IMR-90 (cell line): Measurements from ENCODE around the gene WDFY1. TPM values are rescaled to one million over a fixed set of nuclear protein-coding genes. Genes with fewer than 3 reads are reported as not detected.

ENCODE experiments used
- ATAC-seq: fragments of 200-7000 bp; cut with Tn5 transposase; 2 replicates; pipeline ENCODE4 v1.9.1; 2020; ENCODE audit warnings: low read depth, mild to moderate bottlenecking, moderate library complexity
- BruUV-seq: library from RNA; stranded (reverse); fragments of 400-500 nt; replicated peaks from 2 replicates; lab custom pipeline; 2021; lab: Mats Ljungman, UMichigan
- CTCF ChIA-PET: fragments of 300-600 bp; formaldehyde crosslinking; extraction: SDS; loops from one replicate; lab custom pipeline; 2021; ENCODE audit warnings: antibody characterized with exemption; lab: Yijun Ruan, JAX
- POLR2A ChIA-PET: fragments of 300-600 bp; sonication (Branson Sonifier 250); formaldehyde crosslinking; loops from one replicate; lab custom pipeline; 2022; ENCODE audit warnings: antibody characterized with exemption; ENCODE audit not compliant: unreplicated experiment; lab: Charles Lee
- DNase-seq: peaks from one replicate; pipeline ENCODE4 v3.0.0; 2013
- H2AFZ ChIP-seq: replicated peaks from 2 replicates; pipeline ENCODE3; 2013; ENCODE audit warnings: low read length, mild to moderate bottlenecking; ENCODE audit not compliant: poor library complexity
- H2AK5ac ChIP-seq: 2 replicates; pipeline ENCODE4 v1.6.1; 2013; ENCODE audit warnings: low read depth, low read length, inconsistent platforms
- H2AK9ac ChIP-seq: replicated peaks from 2 replicates; pipeline ENCODE3; 2013; ENCODE audit warnings: mild to moderate bottlenecking, low read depth, low read length, moderate library complexity; ENCODE audit not compliant: poor library complexity
- H2BK120ac ChIP-seq: 2 replicates; pipeline ENCODE4 v1.6.1; 2013; ENCODE audit warnings: low read depth, low read length, inconsistent platforms
- H2BK15ac ChIP-seq: 3 replicates; pipeline ENCODE4 v1.6.1; 2013; ENCODE audit warnings: low read depth, low read length, inconsistent platforms
- H2BK20ac ChIP-seq: 2 replicates; pipeline ENCODE4 v1.6.1; 2013; ENCODE audit warnings: low read depth, mild to moderate bottlenecking, inconsistent platforms, low read length, moderate library complexity
- H2BK5ac ChIP-seq: 2 replicates; pipeline ENCODE4 v1.6.1; 2013; ENCODE audit warnings: mild to moderate bottlenecking, low read depth, low read length, inconsistent platforms; ENCODE audit not compliant: poor library complexity, severe bottlenecking
- H3K14ac ChIP-seq: replicated peaks from 2 replicates; pipeline ENCODE4 v1.6.1; 2013; ENCODE audit warnings: low read depth, low read length, inconsistent platforms
- H3K18ac ChIP-seq: 2 replicates; pipeline ENCODE4 v1.6.1; 2013; ENCODE audit warnings: low read depth, low read length, control low read depth
- H3K23ac ChIP-seq: 2 replicates; pipeline ENCODE4 v1.6.1; 2013; ENCODE audit warnings: low read depth, low read length, inconsistent platforms
- H3K27ac ChIP-seq: 2 replicates; pipeline ENCODE4 v1.5.1; 2013; ENCODE audit warnings: mild to moderate bottlenecking, control low read depth, low read length; ENCODE audit not compliant: insufficient read depth
- H3K27me3 ChIP-seq: 2 replicates; pipeline ENCODE4 v1.6.1; 2013; ENCODE audit warnings: low read length; ENCODE audit not compliant: control insufficient read depth, insufficient read depth
- H3K36me3 ChIP-seq: 2 replicates; pipeline ENCODE4 v1.6.1; 2013; ENCODE audit warnings: low read length, mixed read lengths; ENCODE audit not compliant: control insufficient read depth, insufficient read depth
- H3K4ac ChIP-seq: 2 replicates; pipeline ENCODE4 v1.6.1; 2013; ENCODE audit warnings: low read depth, low read length, inconsistent platforms
- H3K4me1 ChIP-seq: 2 replicates; pipeline ENCODE4 v1.6.1; 2013; ENCODE audit warnings: low read length, mixed read lengths; ENCODE audit not compliant: control insufficient read depth, insufficient read depth
- H3K4me2 ChIP-seq: 2 replicates; pipeline ENCODE4 v1.6.1; 2013; ENCODE audit warnings: low read depth, mild to moderate bottlenecking, control low read depth, low read length, moderate library complexity
- H3K4me3 ChIP-seq: 2 replicates; pipeline ENCODE4 v1.5.1; 2013; ENCODE audit warnings: low read depth, mild to moderate bottlenecking, control low read depth, low read length, moderate library complexity; ENCODE audit not compliant: insufficient read depth
- H3K56ac ChIP-seq: 2 replicates; pipeline ENCODE4 v1.6.1; 2013; ENCODE audit warnings: low read length, inconsistent platforms; ENCODE audit not compliant: insufficient read depth; ENCODE audit errors: extremely low read depth
- H3K79me1 ChIP-seq, 2 experiments: 2 replicates each; pipeline ENCODE4 v1.6.1; 2013; ENCODE audit warnings: low read length in 2 of 2, inconsistent platforms in 1 of 2, low read depth in 1 of 2
- H3K9ac ChIP-seq: 2 replicates; pipeline ENCODE4 v1.6.1; 2013; ENCODE audit warnings: low read depth, low read length, control low read depth
- H3K9me1 ChIP-seq: 2 replicates; pipeline ENCODE4 v1.6.1; 2013; ENCODE audit warnings: low read length, inconsistent platforms; ENCODE audit not compliant: insufficient read depth
- H3K9me3 ChIP-seq: 2 replicates; pipeline ENCODE4 v1.6.1; 2013; ENCODE audit warnings: low read length; ENCODE audit not compliant: control insufficient read depth, insufficient read depth
- H4K20me1 ChIP-seq: 2 replicates; pipeline ENCODE4 v1.6.1; 2013; ENCODE audit warnings: low read length, inconsistent platforms; ENCODE audit not compliant: insufficient read depth
- H4K5ac ChIP-seq: 2 replicates; pipeline ENCODE4 v1.6.1; 2013; ENCODE audit warnings: mild to moderate bottlenecking, low read depth, low read length, control low read depth
- H4K8ac ChIP-seq, 2 experiments: 2 replicates each; pipeline ENCODE4 v1.6.1; 2013; ENCODE audit warnings: low read depth in 2 of 2, low read length in 2 of 2, control low read depth in 1 of 2, inconsistent platforms in 1 of 2
- H4K91ac ChIP-seq: 2 replicates; pipeline ENCODE4 v1.6.1; 2013; ENCODE audit warnings: low read depth, low read length, inconsistent platforms; ENCODE audit not compliant: insufficient read depth
- BHLHE40 ChIP-seq: fragments of 150-350 bp; IDR thresholded peaks from 2 replicates; pipeline ENCODE4 v1.6.1; 2016; ENCODE audit warnings: mild to moderate bottlenecking, low read depth, low read length
- CEBPB ChIP-seq: IDR thresholded peaks from 2 replicates; pipeline ENCODE4 v1.6.1; 2012; ENCODE audit warnings: low read depth, low read length, improper control_type of control experiment
- CHD1 ChIP-seq: IDR thresholded peaks from 2 replicates; pipeline ENCODE4 v1.6.1; 2012; ENCODE audit warnings: low read depth, low read length, improper control_type of control experiment
- CTCF ChIP-seq: conservative IDR thresholded peaks from 2 replicates; pipeline ENCODE4 v1.5.1; 2012; ENCODE audit warnings: mild to moderate bottlenecking, low read depth, low read length, improper control_type of control experiment
- ELK1 ChIP-seq: fragments of 150-350 bp; IDR thresholded peaks from 2 replicates; pipeline ENCODE4 v1.6.1; 2016; ENCODE audit warnings: low read depth, mild to moderate bottlenecking, low read length, moderate library complexity, borderline replicate concordance
- FOS ChIP-seq: fragments of 150-350 bp; IDR thresholded peaks from 2 replicates; pipeline ENCODE4 v1.6.1; 2016; ENCODE audit warnings: low read depth, low read length
- MAFK ChIP-seq: IDR thresholded peaks from 2 replicates; pipeline ENCODE4 v1.6.1; 2012; ENCODE audit warnings: low read depth, low read length, improper control_type of control experiment
- MAZ ChIP-seq: IDR thresholded peaks from 2 replicates; pipeline ENCODE4 v1.6.1; 2012; ENCODE audit warnings: low read depth, mild to moderate bottlenecking, low read length, improper control_type of control experiment, moderate library complexity, borderline replicate concordance
- MXI1 ChIP-seq: IDR thresholded peaks from 2 replicates; pipeline ENCODE4 v1.6.1; 2012; ENCODE audit warnings: low read depth, mild to moderate bottlenecking, low read length, moderate library complexity, borderline replicate concordance
- NFE2L2 ChIP-seq: fragments of 150-350 bp; IDR thresholded peaks from 2 replicates; pipeline ENCODE4 v1.6.1; 2016; ENCODE audit warnings: low read depth, mild to moderate bottlenecking, low read length
- POLR2A ChIP-seq: IDR thresholded peaks from 2 replicates; pipeline ENCODE4 v1.6.1; 2012; ENCODE audit warnings: mild to moderate bottlenecking, low read depth, low read length
- RAD21 ChIP-seq: IDR thresholded peaks from 2 replicates; pipeline ENCODE4 v1.6.1; 2012; ENCODE audit warnings: low read length, improper control_type of control experiment
- RCOR1 ChIP-seq: IDR thresholded peaks from 2 replicates; pipeline ENCODE4 v1.6.1; 2012; ENCODE audit warnings: mild to moderate bottlenecking, low read length, improper control_type of control experiment; ENCODE audit not compliant: insufficient replicate concordance
- RFX5 ChIP-seq: IDR thresholded peaks from 2 replicates; pipeline ENCODE4 v1.8.0; 2012; ENCODE audit warnings: low read depth, mild to moderate bottlenecking, low read length, moderate library complexity
- SMC3 ChIP-seq: fragments of 150-350 bp; IDR thresholded peaks from 2 replicates; pipeline ENCODE4 v1.6.1; 2016; ENCODE audit warnings: low read depth, mild to moderate bottlenecking, antibody characterized with exemption, low read length, moderate library complexity
- USF2 ChIP-seq: fragments of 150-350 bp; IDR thresholded peaks from 2 replicates; pipeline ENCODE4 v1.6.1; 2017; ENCODE audit warnings: mild to moderate bottlenecking, antibody characterized with exemption, low read length, low read depth
- WGBS, 2 experiments: methylation state at CpG; one replicate each; pipeline versions ENCODE4 v1.1.5 to v1.1.7; 2013; ENCODE audit warnings: missing lambda C conversion rate in 2 of 2; ENCODE audit not compliant: insufficient read length in 1 of 2; ENCODE audit errors: extremely low coverage in 2 of 2; 5-methylcytosine and 5-hydroxymethylcytosine counted together
- dilution Hi-C: fragments of 300-500 bp; cut with HindIII; formaldehyde crosslinking; loops from one replicate; pipeline ENCODE4 v1.14.3; 2018; ENCODE audit warnings: low sequenced_read_pairs; ENCODE audit not compliant: unreplicated experiment
- in situ Hi-C: fragments of 300-500 bp; cut with MboI; formaldehyde crosslinking; loops from 3 replicates; pipeline ENCODE4 v1.14.3; 2019; ENCODE audit warnings: low sequenced_read_pairs, inconsistent platforms, mixed read lengths
- intact Hi-C: fragments of 100-400 bp; cut with micrococcal nuclease; formaldehyde crosslinking; loops from 2 replicates; pipeline ENCODE4 v1.10.0; 2022
- polyA plus RNA-seq, 3 experiments: library from polyadenylated mRNA; depleted of rRNA; stranded (reverse); fragments of >200 nt; gene quantifications; 2 replicates each; pipeline ENCODE4 v1.2.3, GENCODE V29; 2012; ENCODE audit warnings: low replicate concordance in 1 of 3
- total RNA-seq: library from RNA; depleted of rRNA; stranded (reverse); fragments of >200 nt; gene quantifications from 2 replicates; pipeline ENCODE4 v1.2.3, GENCODE V29; 2012

WDFY1 gene
- total and polyA plus RNA-seq, 2 of the 4 experiments (the other 2 are of a cell fraction) = 35.6 to 93.6 TPM

GRCh38 chr2:223980397-223980735, 35.2 kb upstream of the WDFY1 start:
- Histone ChIP-seq H2BK120ac (no peak overlapping the region), H2BK20ac (no peak overlapping the region), H3K36me3 (peaks cover 18% of the 10 kb centered on the region), H4K91ac (no peak overlapping the region), H3K56ac (no peak overlapping the region), H3K4me2 (no peak overlapping the region), H3K9ac (no peak overlapping the region), H4K20me1 (no peaks in the 10 kb centered on the region), H2BK15ac (no peak overlapping the region), H3K9me3 (no peaks in the 10 kb centered on the region), H2AFZ (no peak overlapping the region), H3K4ac (no peak overlapping the region), H2BK5ac (no peak overlapping the region), H3K23ac (no peak overlapping the region), H3K4me3 (no peak overlapping the region), H3K79me1 (no peaks in the 10 kb centered on the region), H2AK9ac (no peak overlapping the region), H2AK5ac (no peak overlapping the region), H3K4me1 (no peaks in the 10 kb centered on the region), H4K8ac (no peak overlapping the region), H3K27me3 (no peaks in the 10 kb centered on the region), H3K9me1 (peaks cover 5% of the 10 kb centered on the region; the same call in 1 of the 2 replicates), H3K27ac (no peak overlapping the region), H4K5ac (no peak overlapping the region), H3K14ac (no peak overlapping the region), H3K18ac (no peak overlapping the region)
- TF ChIP-seq CEBPB (no peak), MAZ (no peak), RCOR1 (no peak), BHLHE40 (no peak), MAFK (no peak), MXI1 (no peak), RAD21 (no peak), NFE2L2 (no peak), USF2 (no peak), POLR2A (no peak), RFX5 (no peak), CTCF (no peak), SMC3 (no peak), CHD1 (no peak), FOS (no peak), ELK1 (no peak)
- WGBS, 2 experiments = no CpG with 5 or more reads among the region's 1 CpG
- intact Hi-C loops = no loop called here
- dilution Hi-C loops = no loop called here
- DNase-seq (no peak), ATAC-seq (no peak)
- in situ Hi-C loops = loop anchor here (10.0 kb wide), 1 partner anchor 664 kb away; no protein-coding TSS in a partner anchor
- ChIA-PET CTCF (interaction anchor here (1.0 to 1.8 kb wide), 2 partner anchors 10 to 58 kb away, joined by 3 to 6 read pairs; no protein-coding TSS in a partner anchor), POLR2A (interaction anchor here (0.6 kb wide), 1 partner anchor 347 kb away, joined by 3 read pairs; no protein-coding TSS in a partner anchor)
- BruUV-seq = no TSS peak
